GM18858 (cell line): ENCODE data around the gene FAM120A.
A peak's percentile ranks its signal among the peaks of the same experiment; 100 is the strongest.

ENCODE experiments used
- ATAC-seq: cut with Tn5 transposase; IDR thresholded peaks from one replicate; pipeline ENCODE4 v1.9.1; 2021; ENCODE audit not compliant: unreplicated experiment

The FAM120A gene

DNA sequence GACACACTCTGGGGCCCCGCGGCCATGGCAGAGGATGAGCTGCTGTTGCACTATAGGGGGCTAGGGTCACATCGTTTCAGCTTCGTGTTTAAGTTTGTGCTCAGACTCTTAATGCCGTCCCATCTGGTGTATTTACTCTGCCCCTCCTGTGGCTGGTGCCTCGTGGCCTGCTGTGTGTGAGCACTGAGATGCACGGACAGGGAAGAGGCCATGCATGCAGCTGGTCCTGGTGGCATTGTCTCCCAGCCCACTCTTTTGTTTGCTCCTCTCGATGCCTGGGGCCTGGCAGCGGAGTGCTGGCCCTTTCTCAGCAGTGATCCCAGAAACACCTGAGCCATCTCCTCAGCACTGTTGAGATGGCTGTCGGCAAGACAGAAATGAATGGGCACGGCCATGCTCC is 94.9 kb downstream of the FAM120A start:
- ATAC-seq = no peak

GRCh38 chr9:93549611-93550010 is 98.1 kb downstream of the FAM120A start:
- no peak for ATAC-seq

- no peak for ATAC-seq
Observed at GRCh38 chr9:93552923-93553322, 101.4 kb downstream of the FAM120A start.

- no peak for ATAC-seq
Observed at GRCh38 chr9:93555370-93555769, 103.9 kb downstream of the FAM120A start.

DNA sequence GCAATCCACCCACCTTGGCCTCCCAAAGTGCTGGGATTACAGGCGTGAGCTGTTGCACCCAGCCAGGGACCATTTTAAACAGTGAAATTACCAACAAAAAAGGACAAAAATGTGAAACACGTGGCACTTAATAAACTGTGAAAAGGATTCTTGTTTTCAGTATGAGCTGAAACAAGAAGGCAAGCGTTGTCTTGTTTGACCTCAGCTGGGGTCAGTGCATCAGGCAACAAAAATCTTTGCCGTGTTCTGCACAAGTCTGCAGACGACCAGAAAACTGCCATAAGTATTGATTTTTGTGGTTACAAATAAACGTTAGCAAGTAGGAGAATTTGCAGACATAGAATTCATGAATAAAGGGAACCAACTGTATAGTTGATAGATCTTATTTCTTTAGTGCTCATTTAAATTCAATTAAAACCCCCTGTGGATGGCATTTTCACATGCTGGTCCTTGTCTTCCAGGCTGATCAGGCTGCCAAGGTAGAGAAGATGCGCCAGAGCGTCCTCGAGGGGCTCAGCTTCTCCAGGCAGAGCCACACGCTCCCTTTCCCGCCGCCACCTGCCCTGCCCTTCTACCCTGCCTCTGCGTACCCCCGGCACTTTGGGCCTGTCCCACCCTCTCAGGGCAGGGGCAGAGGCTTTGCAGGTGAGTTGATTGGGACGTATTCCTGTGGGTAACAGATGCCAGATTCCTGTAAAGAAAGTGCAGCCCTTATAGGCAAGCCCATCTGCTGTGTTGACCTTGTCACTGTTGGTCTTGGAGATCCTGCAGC is 106.1 kb downstream of the FAM120A start:
- ATAC-seq = no peak

DNA sequence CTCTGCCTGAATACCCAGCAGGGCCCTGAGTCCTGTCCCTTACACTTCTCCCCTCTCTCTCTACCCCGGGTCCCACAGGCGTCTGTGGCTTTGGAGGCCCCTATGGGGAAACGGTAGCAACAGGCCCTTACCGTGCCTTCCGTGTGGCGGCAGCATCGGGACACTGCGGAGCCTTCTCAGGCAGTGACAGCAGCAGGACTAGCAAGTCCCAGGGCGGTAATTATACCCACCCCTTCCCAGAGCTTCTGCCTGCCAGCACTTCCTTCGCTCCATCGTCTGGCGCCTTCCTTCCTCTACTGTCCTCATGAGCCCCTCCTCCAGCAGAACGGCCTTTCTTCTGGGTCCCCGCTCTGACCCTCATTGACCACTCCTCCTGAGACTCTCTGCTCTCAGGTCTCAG is 107.0 kb downstream of the FAM120A start:
- no peak for ATAC-seq

DNA sequence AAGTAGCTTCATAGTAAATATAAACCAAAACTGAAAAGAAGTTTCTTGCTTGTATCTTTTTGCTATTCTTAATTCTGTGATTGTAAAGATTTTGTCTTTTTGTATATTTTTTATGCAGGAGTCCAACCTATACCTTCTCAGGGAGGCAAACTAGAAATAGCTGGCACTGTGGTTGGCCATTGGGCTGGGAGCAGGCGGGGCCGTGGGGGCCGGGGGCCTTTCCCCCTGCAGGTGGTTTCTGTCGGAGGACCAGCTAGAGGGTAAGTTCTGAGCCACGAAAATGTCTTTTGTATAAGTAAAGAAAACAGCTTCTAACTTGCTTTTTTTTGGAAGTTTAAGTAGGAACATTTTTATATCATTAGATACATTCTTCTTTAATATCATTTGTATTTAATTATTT is 109.5 kb downstream of the FAM120A start:
- ATAC-seq = no peak

- ATAC-seq = no peak
Observed at GRCh38 chr9:93562157-93562556, 110.7 kb downstream of the FAM120A start.

DNA sequence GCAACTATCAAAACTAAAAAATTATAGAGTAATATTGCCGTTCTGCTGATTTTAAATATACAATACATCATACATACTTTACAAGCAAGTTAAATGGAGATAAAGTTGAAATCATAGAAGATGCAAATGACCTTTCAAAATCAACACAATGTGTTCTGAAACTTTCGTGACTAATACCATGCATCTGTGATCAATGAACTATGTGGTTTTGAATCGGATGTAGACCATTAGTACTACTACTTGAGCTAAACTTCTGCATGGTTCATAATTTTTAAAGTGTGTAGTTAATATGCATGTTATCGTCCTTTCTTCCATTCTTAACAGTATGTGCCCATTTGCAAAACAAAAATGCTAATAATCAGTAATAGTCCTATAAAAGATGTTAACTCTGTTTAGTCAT is 113.6 kb downstream of the FAM120A start:
- ATAC-seq = no peak

GRCh38 chr9:93566408-93567270 is 115.2 kb downstream of the FAM120A start:
- peak; percentile 80 for ATAC-seq

DNA sequence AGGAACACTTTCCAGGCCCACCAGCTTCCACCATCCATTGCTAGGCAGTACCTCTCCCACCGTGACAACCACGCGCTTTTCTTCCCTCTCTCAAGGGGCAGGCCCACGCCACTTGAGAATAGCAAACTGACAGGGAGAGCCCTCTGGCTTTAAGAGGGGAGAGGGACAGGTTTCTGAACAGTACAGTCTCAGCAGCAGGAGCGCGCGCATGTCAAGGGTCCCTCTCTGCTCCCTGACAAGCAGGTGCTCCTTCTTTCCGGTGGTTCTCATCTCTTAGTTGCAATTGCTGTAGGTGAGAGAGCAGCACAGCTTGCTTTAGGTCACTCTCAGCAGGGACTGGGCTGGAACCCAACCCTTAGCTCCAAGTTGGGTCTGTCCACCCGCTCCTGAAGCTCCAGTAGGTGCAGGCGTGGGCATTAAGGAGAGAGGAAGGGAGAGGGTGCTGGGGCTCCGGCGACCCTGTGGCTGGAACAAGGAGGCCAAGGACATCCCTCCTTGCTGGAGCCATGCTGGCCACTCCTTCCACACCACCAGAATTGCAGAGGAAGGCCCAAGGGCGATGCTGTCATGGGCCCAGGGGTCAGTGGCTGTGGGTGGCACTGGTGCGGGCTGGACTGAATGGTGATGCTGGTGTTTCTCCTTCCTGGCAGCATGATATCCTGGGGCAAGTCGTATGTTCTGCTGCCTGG is 115.9 kb downstream of the FAM120A start:
- no peak for ATAC-seq

GRCh38 chr9:93568169-93568568 is 116.7 kb downstream of the FAM120A start:
- no peak for ATAC-seq

DNA sequence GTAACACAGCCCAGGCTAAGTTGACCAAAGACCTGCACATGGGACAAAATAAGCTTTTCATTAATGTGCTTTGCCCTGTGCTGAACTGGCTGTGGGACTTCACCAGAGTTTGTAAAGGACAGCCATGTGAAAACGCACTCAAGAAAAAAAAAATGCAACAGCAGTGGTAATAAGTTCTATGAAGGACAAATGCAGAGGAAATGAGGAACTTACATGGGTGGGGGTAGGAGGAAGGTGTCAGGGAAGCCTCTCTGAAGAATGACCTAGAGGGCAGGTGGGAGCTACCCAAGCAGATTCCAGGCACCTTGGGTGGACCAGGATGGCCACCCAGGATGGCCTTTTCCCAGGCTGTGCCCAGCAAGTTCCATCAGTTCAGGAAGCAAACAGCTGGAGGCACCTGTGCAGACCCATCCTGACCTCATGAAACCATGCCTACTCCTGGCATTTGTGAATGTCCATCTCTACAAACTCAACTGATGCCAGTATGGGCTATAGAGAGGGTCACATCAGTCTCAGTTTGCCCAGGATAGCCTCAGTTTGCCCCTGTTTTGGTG is 118.2 kb downstream of the FAM120A start:
- no peak for ATAC-seq

GRCh38 chr9:93572221-93572620 is 120.7 kb downstream of the FAM120A start:
- ATAC-seq = no peak

- ATAC-seq = no peak
Observed at GRCh38 chr9:93572636-93573515, 121.4 kb downstream of the FAM120A start.

- no peak for ATAC-seq
Observed at GRCh38 chr9:93573516-93573828, 122.0 kb downstream of the FAM120A start.

GRCh38 chr9:93574091-93574899 is 122.8 kb downstream of the FAM120A start:
- no peak for ATAC-seq

- ATAC-seq = no peak
Observed at GRCh38 chr9:93574900-93575795, 123.7 kb downstream of the FAM120A start.

- no peak for ATAC-seq
Observed at GRCh38 chr9:93575796-93576257, 124.3 kb downstream of the FAM120A start.
